ENCODE measurements around the gene SIRT3. TPM values are rescaled to one million over a fixed set of nuclear protein-coding genes. Genes with fewer than 3 reads are reported as not detected.

SIRT3 gene
- total and polyA plus RNA-seq, 2 of the 13 experiments (the other 11 are each of a cell fraction or from before 2014, with no cell fraction given), result 15.1 to 18.2 TPM

- TF ChIP-seq ZNF263 (CRISPR knock-in tag; IDR thresholded peaks at IDR 0.05) (0 out of 2 replicates have a peak, but pooled peaks have one; percentile 12), NR2F2 (IDR thresholded peaks at IDR 0.05; ENCODE audit: borderline replicate concordance, low read depth) (no peak; the same call in 1 of the 2 replicates), ZNF788 (CRISPR knock-in tag; IDR thresholded peaks at IDR 0.05; ENCODE audit: borderline replicate concordance) (peak; percentile 79), ZFP36 (IDR thresholded peaks at IDR 0.05; ENCODE audit: borderline replicate concordance, low read depth, low read length, partially characterized antibody) (no peak), ZNF784 (CRISPR knock-in tag; IDR thresholded peaks at IDR 0.05; ENCODE audit: borderline replicate concordance) (peak; percentile 46; the same call in 1 of the 2 replicates), TCF12 (IDR thresholded peaks at IDR 0.05) (no peak), TCF12 (CRISPR knock-in tag; IDR thresholded peaks at IDR 0.05) (peak; percentile 89), PLSCR1 (CRISPR knock-in tag; IDR thresholded peaks at IDR 0.05; ENCODE audit: borderline replicate concordance) (no peak), THYN1 (CRISPR knock-in tag; IDR thresholded peaks at IDR 0.05; ENCODE audit: borderline replicate concordance, low read depth) (no peak), ETV6 (CRISPR knock-in tag; conservative IDR thresholded peaks at IDR 0.05) (peak; percentile 93), ERF (CRISPR knock-in tag; IDR thresholded peaks at IDR 0.05) (peak; percentile 71; the same call in 1 of the 2 replicates), EZH2 (conservative IDR thresholded peaks at IDR 0.05; ENCODE audit: low read depth, low read length) (no peak), KDM3A (CRISPR knock-in tag; IDR thresholded peaks at IDR 0.05; ENCODE audit: low read depth) (peak; percentile 73), ZBTB43 (CRISPR knock-in tag; conservative IDR thresholded peaks at IDR 0.05) (peak; percentile 54; the same call in 1 of the 2 replicates), ZNF777 (CRISPR knock-in tag; IDR thresholded peaks at IDR 0.05) (peak; percentile 93), ZNF724P (CRISPR knock-in tag; IDR thresholded peaks at IDR 0.05; ENCODE audit: borderline replicate concordance) (peak; percentile 93; the same call in 1 of the 2 replicates), ZNF562 (CRISPR knock-in tag; IDR thresholded peaks at IDR 0.05; ENCODE audit: borderline replicate concordance) (no peak), REXO4 (CRISPR knock-in tag; IDR thresholded peaks at IDR 0.05; ENCODE audit: borderline replicate concordance) (0 out of 2 replicates have a peak, but pooled peaks have one; percentile 17), SALL2 (CRISPR knock-in tag; IDR thresholded peaks at IDR 0.05) (peak; percentile 41; the same call in 1 of the 2 replicates), ZNF547 (CRISPR knock-in tag; IDR thresholded peaks at IDR 0.05) (peak; percentile 85), ZNF513 (CRISPR knock-in tag; conservative IDR thresholded peaks at IDR 0.05) (no peak), IRX3 (CRISPR knock-in tag; IDR thresholded peaks at IDR 0.05; ENCODE audit: borderline replicate concordance, low read depth) (0 out of 2 replicates have a peak, but pooled peaks have one; percentile 2), ZNF274 (CRISPR knock-in tag; IDR thresholded peaks at IDR 0.05) (0 out of 2 replicates have a peak, but pooled peaks have one; percentile 52), ZFP62 (CRISPR knock-in tag; IDR thresholded peaks at IDR 0.05) (no peak), ATRX (CRISPR knock-in tag; IDR thresholded peaks at IDR 0.05; ENCODE audit: borderline replicate concordance) (no peak), SNAPC5 (CRISPR knock-in tag; IDR thresholded peaks at IDR 0.05; ENCODE audit: borderline replicate concordance) (peak; percentile 46; the same call in 1 of the 2 replicates)
Observed at GRCh38 chr11:207208-207862, 28.8 kb downstream of the SIRT3 start, which contains the start of the genes BET1L and RIC8A (continued).
